ENCODE results near the gene PMP22.
"Not testable (repeated sequence)": the region's sequence is repeated elsewhere in the genome, so short reads cannot be mapped to it uniquely, and the experiment has no call there.

PMP22 gene

GRCh38 chr17:15200574-15200973 lies 64.6 kb downstream of the PMP22 start:
- not testable (repeated sequence) for H3K18ac ChIP-seq (ENCODE audit: low read length); H2BK15ac ChIP-seq (ENCODE audit: low read length); H3K4me2 ChIP-seq (ENCODE audit: insufficient read depth, low read length, poor library complexity, severe bottlenecking); H3K27ac ChIP-seq (replicated peaks; ENCODE audit: low read length); H3K4ac ChIP-seq (ENCODE audit: low read length); H3K27me3 ChIP-seq (ENCODE audit: control insufficient read depth in 3 of 3, insufficient read depth in 3 of 3, low read depth in 1 of 3, low read length in 3 of 3); H3K36me3 ChIP-seq (replicated peaks in 1 of 2; ENCODE audit: control insufficient read depth in 2 of 2, insufficient read depth in 2 of 2, low read length in 2 of 2); DNase-seq (ENCODE audit: low spot score); H3K9me3 ChIP-seq (replicated peaks in 1 of 2; ENCODE audit: control insufficient read depth in 2 of 2, insufficient read depth in 1 of 2, low read depth in 1 of 2, low read length in 2 of 2); H3K23ac ChIP-seq (ENCODE audit: low read depth, low read length, poor library complexity); H3K79me1 ChIP-seq (ENCODE audit: low read depth, low read length); H2BK12ac ChIP-seq (ENCODE audit: low read length); H4K91ac ChIP-seq (ENCODE audit: low read depth, low read length, poor library complexity); H2BK5ac ChIP-seq (ENCODE audit: low read length); H2AFZ ChIP-seq (ENCODE audit: low read length); H2AK5ac ChIP-seq (ENCODE audit: low read depth, low read length); H3K4me1 ChIP-seq (ENCODE audit: control insufficient read depth in 2 of 2, insufficient read depth in 1 of 2, low read depth in 1 of 2, low read length in 2 of 2); H4K8ac ChIP-seq (ENCODE audit: low read depth, low read length); H3K4me3 ChIP-seq (ENCODE audit: low read length in 2 of 2); H3K14ac ChIP-seq (ENCODE audit: low read length); H3K9ac ChIP-seq (ENCODE audit: low read depth, low read length, poor library complexity); H2BK120ac ChIP-seq (ENCODE audit: low read depth, low read length)
- WGBS, 2 donors (ENCODE audit: extremely low coverage in 2 of 2, insufficient read length in 2 of 2, insufficient replicate concordance in 1 of 2) = no CpG with 5 or more reads among the region's 2 CpGs

DNA sequence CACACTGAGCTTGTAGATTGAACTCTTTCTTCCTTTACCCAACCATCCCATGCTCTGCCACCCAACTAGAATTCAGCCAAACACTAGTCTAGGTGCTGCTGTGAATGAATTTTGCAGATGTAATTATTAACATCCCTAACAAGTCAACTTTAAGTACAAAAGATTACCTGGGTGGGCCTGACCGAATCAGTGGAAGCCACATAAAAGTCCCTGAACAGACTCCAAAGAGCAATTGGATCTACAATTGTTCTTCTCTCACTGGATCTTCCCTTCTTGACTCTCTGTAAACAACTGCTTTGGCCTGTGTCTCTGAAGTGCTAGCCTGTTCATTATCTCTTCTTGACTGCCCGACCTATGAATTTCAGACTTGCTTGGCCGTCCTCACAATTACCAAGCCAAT lies 67.9 kb downstream of the PMP22 start:
- no peaks in the 10 kb centered on the region for H3K36me3 ChIP-seq (replicated peaks in 1 of 2; ENCODE audit: control insufficient read depth in 2 of 2, insufficient read depth in 2 of 2, low read length in 2 of 2)
- peaks cover 7 to 8% of the 10 kb centered on the region in 2 donors for H3K9me3 ChIP-seq (replicated peaks in 1 of 2; ENCODE audit: control insufficient read depth in 2 of 2, insufficient read depth in 1 of 2, low read depth in 1 of 2, low read length in 2 of 2)
- no peak overlapping the region for H2AFZ ChIP-seq (ENCODE audit: low read length)
- no peaks in the 10 kb centered on the region for H3K27me3 ChIP-seq (ENCODE audit: control insufficient read depth in 3 of 3, insufficient read depth in 3 of 3, low read depth in 1 of 3, low read length in 3 of 3)
- no peak overlapping the region for H3K23ac ChIP-seq (ENCODE audit: low read depth, low read length, poor library complexity)
- H4K91ac ChIP-seq (ENCODE audit: low read depth, low read length, poor library complexity) = no peak overlapping the region
- H3K4me3 ChIP-seq (ENCODE audit: low read length in 2 of 2) = no peak overlapping the region
- no CpG with 5 or more reads among the region's 3 CpGs for WGBS, 2 donors (ENCODE audit: extremely low coverage in 2 of 2, insufficient read length in 2 of 2, insufficient replicate concordance in 1 of 2)
- H2BK5ac ChIP-seq (ENCODE audit: low read length) = no peak overlapping the region
- no peak overlapping the region for H3K4ac ChIP-seq (ENCODE audit: low read length)
- no peak overlapping the region for H2BK15ac ChIP-seq (ENCODE audit: low read length)
- no peak overlapping the region for H4K8ac ChIP-seq (ENCODE audit: low read depth, low read length)
- no peak overlapping the region for H2BK120ac ChIP-seq (ENCODE audit: low read depth, low read length)
- H2AK5ac ChIP-seq (ENCODE audit: low read depth, low read length) = no peak overlapping the region
- H2BK12ac ChIP-seq (ENCODE audit: low read length) = no peak overlapping the region
- no peaks in the 10 kb centered on the region for H3K79me1 ChIP-seq (ENCODE audit: low read depth, low read length)
- DNase-seq (ENCODE audit: low spot score) = no peak
- H3K4me2 ChIP-seq (ENCODE audit: insufficient read depth, low read length, poor library complexity, severe bottlenecking) = no peak overlapping the region
- no peak overlapping the region for H3K18ac ChIP-seq (ENCODE audit: low read length)
- H3K14ac ChIP-seq (ENCODE audit: low read length) = no peak overlapping the region
- H3K4me1 ChIP-seq (ENCODE audit: control insufficient read depth in 2 of 2, insufficient read depth in 1 of 2, low read depth in 1 of 2, low read length in 2 of 2) = no peaks in the 10 kb centered on the region
- H3K9ac ChIP-seq (ENCODE audit: low read depth, low read length, poor library complexity) = no peak overlapping the region
- no peak overlapping the region for H3K27ac ChIP-seq (replicated peaks; ENCODE audit: low read length)

DNA sequence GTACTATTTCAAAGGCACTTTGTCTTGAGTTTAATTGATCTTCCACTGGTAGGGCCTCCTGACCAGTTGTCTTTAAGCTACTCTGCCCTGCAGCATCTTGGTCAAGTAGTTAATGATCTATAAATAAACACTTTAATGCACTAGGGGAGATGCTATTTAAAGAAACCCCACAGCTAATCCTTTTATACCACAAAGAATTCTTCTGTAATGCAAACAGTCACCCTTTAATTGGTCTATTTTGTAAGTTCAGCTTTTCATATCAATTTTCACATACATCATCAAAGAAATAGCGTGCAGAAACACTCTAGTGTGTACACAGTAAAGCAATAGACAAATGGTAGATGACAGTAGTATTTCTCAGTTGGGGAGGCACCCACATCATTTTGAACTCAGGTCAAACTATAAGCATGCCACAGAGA lies 70.3 kb downstream of the PMP22 start:
- Histone ChIP-seq H3K27me3 (ENCODE audit: control insufficient read depth in 3 of 3, insufficient read depth in 3 of 3, low read depth in 1 of 3, low read length in 3 of 3) (no peaks in the 10 kb centered on the region), H2AK5ac (ENCODE audit: low read depth, low read length) (no peak overlapping the region), H3K4ac (ENCODE audit: low read length) (no peak overlapping the region), H3K4me2 (ENCODE audit: insufficient read depth, low read length, poor library complexity, severe bottlenecking) (no peak overlapping the region), H3K79me1 (ENCODE audit: low read depth, low read length) (no peaks in the 10 kb centered on the region), H4K8ac (ENCODE audit: low read depth, low read length) (no peak overlapping the region), H3K36me3 (replicated peaks in 1 of 2; ENCODE audit: control insufficient read depth in 2 of 2, insufficient read depth in 2 of 2, low read length in 2 of 2) (no peaks in the 10 kb centered on the region), H3K18ac (ENCODE audit: low read length) (no peak overlapping the region), H3K9ac (ENCODE audit: low read depth, low read length, poor library complexity) (no peak overlapping the region), H3K14ac (ENCODE audit: low read length) (no peak overlapping the region), H4K91ac (ENCODE audit: low read depth, low read length, poor library complexity) (no peak overlapping the region), H3K4me3 (ENCODE audit: low read length in 2 of 2) (no peak overlapping the region), H2BK12ac (ENCODE audit: low read length) (no peak overlapping the region), H2BK15ac (ENCODE audit: low read length) (no peak overlapping the region), H2AFZ (ENCODE audit: low read length) (no peak overlapping the region), H3K27ac (replicated peaks; ENCODE audit: low read length) (no peak overlapping the region), H2BK5ac (ENCODE audit: low read length) (no peak overlapping the region), H2BK120ac (ENCODE audit: low read depth, low read length) (no peak overlapping the region), H3K23ac (ENCODE audit: low read depth, low read length, poor library complexity) (no peak overlapping the region), H3K4me1 (ENCODE audit: control insufficient read depth in 2 of 2, insufficient read depth in 1 of 2, low read depth in 1 of 2, low read length in 2 of 2) (no peaks in the 10 kb centered on the region), H3K9me3 (replicated peaks in 1 of 2; ENCODE audit: control insufficient read depth in 2 of 2, insufficient read depth in 1 of 2, low read depth in 1 of 2, low read length in 2 of 2) (peaks cover 7 to 8% of the 10 kb centered on the region in 2 donors)
- DNase-seq (ENCODE audit: low spot score) = no peak
- WGBS, 2 donors (ENCODE audit: extremely low coverage in 2 of 2, insufficient read length in 2 of 2, insufficient replicate concordance in 1 of 2) = no CpG with 5 or more reads among the region's 1 CpG

DNA sequence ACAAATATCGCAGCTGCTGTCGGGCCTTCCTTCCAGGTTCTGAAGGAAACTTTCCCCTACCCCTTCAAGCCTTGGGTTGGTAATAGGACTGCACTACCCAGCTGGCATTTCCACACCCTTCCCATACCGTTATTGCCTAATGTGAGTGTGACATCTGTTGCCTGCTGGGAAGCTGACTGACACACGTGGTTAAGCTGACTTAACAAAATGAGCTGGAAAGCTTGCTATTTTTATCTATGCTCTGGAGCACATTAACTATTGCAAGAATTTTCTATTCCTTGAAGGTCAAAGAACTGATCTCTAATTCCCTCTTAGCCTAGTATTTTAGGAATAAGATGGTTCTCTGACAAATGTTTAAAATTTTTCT lies 79.5 kb downstream of the PMP22 start:
- Histone ChIP-seq H2BK15ac (ENCODE audit: low read length) (no peak overlapping the region), H3K4ac (ENCODE audit: low read length) (no peak overlapping the region), H3K27ac (replicated peaks; ENCODE audit: low read length) (no peak overlapping the region), H3K9ac (ENCODE audit: low read depth, low read length, poor library complexity) (no peak overlapping the region), H3K23ac (ENCODE audit: low read depth, low read length, poor library complexity) (no peak overlapping the region), H3K14ac (ENCODE audit: low read length) (no peak overlapping the region), H2AK5ac (ENCODE audit: low read depth, low read length) (no peak overlapping the region), H2BK120ac (ENCODE audit: low read depth, low read length) (no peak overlapping the region), H2BK5ac (ENCODE audit: low read length) (no peak overlapping the region), H3K4me2 (ENCODE audit: insufficient read depth, low read length, poor library complexity, severe bottlenecking) (no peak overlapping the region), H2BK12ac (ENCODE audit: low read length) (no peak overlapping the region), H2AFZ (ENCODE audit: low read length) (no peak overlapping the region), H3K4me1 (ENCODE audit: control insufficient read depth in 2 of 2, insufficient read depth in 1 of 2, low read depth in 1 of 2, low read length in 2 of 2) (peaks cover 0 to 2% of the 10 kb centered on the region in 2 donors), H3K36me3 (replicated peaks in 1 of 2; ENCODE audit: control insufficient read depth in 2 of 2, insufficient read depth in 2 of 2, low read length in 2 of 2) (no peaks in the 10 kb centered on the region), H3K27me3 (ENCODE audit: control insufficient read depth in 3 of 3, insufficient read depth in 3 of 3, low read depth in 1 of 3, low read length in 3 of 3) (no peaks in the 10 kb centered on the region), H3K4me3 (ENCODE audit: low read length in 2 of 2) (no peak overlapping the region), H3K79me1 (ENCODE audit: low read depth, low read length) (no peaks in the 10 kb centered on the region), H4K8ac (ENCODE audit: low read depth, low read length) (no peak overlapping the region), H3K9me3 (replicated peaks in 1 of 2; ENCODE audit: control insufficient read depth in 2 of 2, insufficient read depth in 1 of 2, low read depth in 1 of 2, low read length in 2 of 2) (no peaks in the 10 kb centered on the region), H4K91ac (ENCODE audit: low read depth, low read length, poor library complexity) (no peak overlapping the region), H3K18ac (ENCODE audit: low read length) (no peak overlapping the region)
- no CpG with 5 or more reads among the region's 4 CpGs for WGBS, 2 donors (ENCODE audit: extremely low coverage in 2 of 2, insufficient read length in 2 of 2, insufficient replicate concordance in 1 of 2)
- no peak for DNase-seq (ENCODE audit: low spot score)

Measured in neuronal stem cell (in vitro differentiated cells).